Endodermal cell (in vitro differentiated cells): ENCODE data around the gene TMEM108. TPM values are rescaled to one million over a fixed set of nuclear protein-coding genes. Genes with fewer than 3 reads are reported as not detected.
A peak's percentile ranks its signal among the peaks of the same experiment; 100 is the strongest.

Experiments
- DNase-seq: peaks from one replicate; pipeline ENCODE4 v3.0.0-alpha.2; 2017
- H3K27ac ChIP-seq: 2 replicates; pipeline ENCODE4 v1.5.1; 2013; ENCODE audit warnings: mild to moderate bottlenecking, low read depth, low read length, moderate library complexity
- H3K27me3 ChIP-seq: 2 replicates; pipeline ENCODE4 v1.6.1; 2013; ENCODE audit warnings: mild to moderate bottlenecking, low read length, moderate library complexity; ENCODE audit not compliant: insufficient read depth, control insufficient read depth, poor library complexity, severe bottlenecking
- H3K36me3 ChIP-seq: 2 replicates; pipeline ENCODE4 v1.7.0; 2013; ENCODE audit warnings: mild to moderate bottlenecking, low read length, moderate library complexity; ENCODE audit not compliant: control insufficient read depth, insufficient read depth
- H3K4me1 ChIP-seq: one replicate; pipeline ENCODE4 v1.7.0; 2013; ENCODE audit warnings: low read length; ENCODE audit not compliant: control insufficient read depth, insufficient read depth
- H3K4me3 ChIP-seq: 2 replicates; pipeline ENCODE4 v1.5.1; 2013; ENCODE audit warnings: mild to moderate bottlenecking, low read length, moderate library complexity
- H3K9ac ChIP-seq: 2 replicates; pipeline ENCODE4 v1.6.1; 2013; ENCODE audit warnings: mild to moderate bottlenecking, low read length, moderate library complexity; ENCODE audit not compliant: poor library complexity, severe bottlenecking; ENCODE audit errors: extremely low read depth
- H3K9me3 ChIP-seq: 2 replicates; pipeline ENCODE4 v1.6.1; 2013; ENCODE audit warnings: mild to moderate bottlenecking, low read length, moderate library complexity; ENCODE audit not compliant: control insufficient read depth
- H3K27ac Mint-ChIP-seq: 2 replicates; pipeline ENCODE4 v1.8.0; 2020; ENCODE audit warnings: mixed read lengths
- H3K27me3 Mint-ChIP-seq: 2 replicates; pipeline ENCODE4 v1.8.0; 2021; ENCODE audit warnings: mild to moderate bottlenecking, mixed read lengths; ENCODE audit not compliant: insufficient read depth
- H3K36me3 Mint-ChIP-seq: 2 replicates; pipeline ENCODE4 v1.8.0; 2020; ENCODE audit warnings: low read depth, mixed read lengths
- H3K4me1 Mint-ChIP-seq: 2 replicates; pipeline ENCODE4 v1.8.0; 2020; ENCODE audit warnings: mixed read lengths
- H3K4me3 Mint-ChIP-seq: 2 replicates; pipeline ENCODE4 v1.8.0; 2020; ENCODE audit warnings: mild to moderate bottlenecking, moderate library complexity, mixed read lengths
- H3K9me3 Mint-ChIP-seq: 2 replicates; pipeline ENCODE4 v1.8.0; 2020; ENCODE audit warnings: mild to moderate bottlenecking, mixed read lengths
- WGBS, 2 experiments: methylation state at CpG; one replicate each; pipeline versions ENCODE4 v1.1.5 to v1.1.7; 2013; ENCODE audit warnings: missing lambda C conversion rate in 2 of 2, mixed read lengths in 1 of 2; ENCODE audit not compliant: insufficient coverage in 1 of 2, insufficient read length in 1 of 2; 5-methylcytosine and 5-hydroxymethylcytosine counted together
- total RNA-seq, 2 donors: library from RNA; stranded (reverse); fragmentation: NEBNext Ultra II Directional in 1 of 2; extraction: Animal tissue kit (Norgen Biotek cat#: 25700) in 1 of 2; gene quantifications; 2 replicates in 1 of 2; 3 replicates in 1 of 2; pipeline ENCODE4 v1.2.1, GENCODE V29; 2021
- TF ChIP-seq, protein P1 (sequence below): fragments of 200-600 bp; sonication (generic); conservative IDR thresholded peaks from 2 replicates; pipeline ENCODE4 v1.5.0; 2021; ENCODE audit warnings: antibody characterized with exemption, mild to moderate bottlenecking

Gene TMEM108
- total RNA-seq, 2 donors from 2014 or later: 4.8 to 7.9 TPM

DNA sequence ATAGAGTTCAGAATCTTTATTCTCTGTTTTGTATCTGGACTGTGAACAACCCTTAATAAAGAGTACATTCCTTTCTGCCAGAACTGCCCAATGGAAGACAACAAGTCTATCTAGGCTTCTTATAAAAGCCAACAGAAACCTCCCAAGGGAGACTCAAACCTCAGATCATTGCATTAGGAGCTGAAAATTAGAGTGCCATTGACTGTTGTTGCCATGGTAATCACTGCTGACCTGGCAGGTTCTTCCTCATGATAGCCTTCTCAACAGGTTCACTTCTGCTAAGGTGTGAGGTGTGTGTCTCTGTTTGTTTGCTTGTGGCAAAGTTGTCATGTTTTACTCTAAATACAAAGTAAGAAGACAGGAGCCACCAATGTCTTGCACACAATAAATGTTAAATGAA is 79.2 kb downstream of the TMEM108 start:
- Mint-ChIP-seq H3K4me1 (peaks cover 30% of the 10 kb centered on the region), H3K27me3 (no peaks in the 10 kb centered on the region), H3K4me3 (no peak overlapping the region), H3K27ac (no peak overlapping the region), H3K36me3 (no peaks in the 10 kb centered on the region), H3K9me3 (no peaks in the 10 kb centered on the region)
- H3K36me3 ChIP-seq: no peaks in the 10 kb centered on the region
- DNase-seq: peak; percentile 51
- no peaks in the 10 kb centered on the region for H3K9me3 ChIP-seq
- H3K4me1 ChIP-seq: no peaks in the 10 kb centered on the region
- H3K4me3 ChIP-seq: no peak overlapping the region
- TF ChIP-seq, protein P1, sequence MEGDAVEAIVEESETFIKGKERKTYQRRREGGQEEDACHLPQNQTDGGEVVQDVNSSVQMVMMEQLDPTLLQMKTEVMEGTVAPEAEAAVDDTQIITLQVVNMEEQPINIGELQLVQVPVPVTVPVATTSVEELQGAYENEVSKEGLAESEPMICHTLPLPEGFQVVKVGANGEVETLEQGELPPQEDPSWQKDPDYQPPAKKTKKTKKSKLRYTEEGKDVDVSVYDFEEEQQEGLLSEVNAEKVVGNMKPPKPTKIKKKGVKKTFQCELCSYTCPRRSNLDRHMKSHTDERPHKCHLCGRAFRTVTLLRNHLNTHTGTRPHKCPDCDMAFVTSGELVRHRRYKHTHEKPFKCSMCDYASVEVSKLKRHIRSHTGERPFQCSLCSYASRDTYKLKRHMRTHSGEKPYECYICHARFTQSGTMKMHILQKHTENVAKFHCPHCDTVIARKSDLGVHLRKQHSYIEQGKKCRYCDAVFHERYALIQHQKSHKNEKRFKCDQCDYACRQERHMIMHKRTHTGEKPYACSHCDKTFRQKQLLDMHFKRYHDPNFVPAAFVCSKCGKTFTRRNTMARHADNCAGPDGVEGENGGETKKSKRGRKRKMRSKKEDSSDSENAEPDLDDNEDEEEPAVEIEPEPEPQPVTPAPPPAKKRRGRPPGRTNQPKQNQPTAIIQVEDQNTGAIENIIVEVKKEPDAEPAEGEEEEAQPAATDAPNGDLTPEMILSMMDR: no peak
- H3K9ac ChIP-seq: no peak overlapping the region
- H3K27me3 ChIP-seq: no peaks in the 10 kb centered on the region
- no peak overlapping the region for H3K27ac ChIP-seq

DNA sequence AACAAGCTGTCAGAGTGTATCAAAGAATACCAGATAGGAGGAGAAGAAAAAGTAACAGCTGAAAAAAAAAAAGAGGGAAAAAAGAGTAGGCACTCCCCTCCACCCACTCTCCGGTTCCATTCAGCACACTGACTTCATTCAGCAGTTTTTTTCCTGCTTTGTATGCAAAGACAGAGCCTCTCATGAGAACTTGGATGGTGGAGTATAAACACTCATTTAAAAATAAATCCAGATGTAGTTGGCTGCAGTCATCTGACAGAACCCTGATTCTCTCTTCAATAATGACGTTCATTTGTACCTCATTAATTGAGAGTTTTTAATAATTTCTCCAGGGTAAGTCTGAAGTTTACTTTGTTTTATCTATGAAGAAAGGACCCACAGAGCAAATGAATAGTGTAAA is 81.0 kb downstream of the TMEM108 start:
- TF ChIP-seq, protein P1: no peak
- H3K4me3 ChIP-seq: no peak overlapping the region
- H3K36me3 Mint-ChIP-seq: no peaks in the 10 kb centered on the region
- H3K4me1 Mint-ChIP-seq: peaks cover 30% of the 10 kb centered on the region
- no peaks in the 10 kb centered on the region for H3K9me3 ChIP-seq
- no peak overlapping the region for H3K27ac ChIP-seq
- H3K4me3 Mint-ChIP-seq: no peak overlapping the region
- no peaks in the 10 kb centered on the region for H3K27me3 ChIP-seq
- 80 to 92% methylated on average over 1 to 2 of the region's 2 CpGs for WGBS, 2 experiments
- no peaks in the 10 kb centered on the region for H3K36me3 ChIP-seq
- H3K27me3 Mint-ChIP-seq: no peaks in the 10 kb centered on the region
- H3K27ac Mint-ChIP-seq: no peak overlapping the region
- H3K9me3 Mint-ChIP-seq: no peaks in the 10 kb centered on the region
- no peak for DNase-seq
- no peak overlapping the region for H3K9ac ChIP-seq
- no peaks in the 10 kb centered on the region for H3K4me1 ChIP-seq

DNA sequence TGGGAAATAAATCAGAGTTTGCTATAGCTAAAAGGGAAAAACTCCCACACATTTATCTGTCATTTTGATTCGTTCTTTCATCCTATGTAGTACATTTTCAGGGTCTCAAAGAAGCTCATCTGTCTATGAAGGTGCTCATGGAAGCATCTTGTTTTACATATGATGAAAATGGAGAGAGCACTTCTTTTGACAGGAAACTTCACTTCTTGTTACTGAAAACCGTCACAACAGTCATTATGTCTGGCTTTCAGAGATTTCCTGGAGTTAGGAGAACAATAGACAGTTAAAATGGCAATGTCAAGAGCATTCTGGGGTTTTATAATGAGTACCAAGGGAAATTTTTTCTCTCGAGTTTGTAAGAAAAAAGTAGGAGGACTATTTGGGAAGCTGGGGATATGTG is 83.3 kb downstream of the TMEM108 start:
- peaks cover 33% of the 10 kb centered on the region for H3K4me1 Mint-ChIP-seq
- TF ChIP-seq, protein P1: no peak
- Histone ChIP-seq H3K9me3 (no peaks in the 10 kb centered on the region), H3K36me3 (no peaks in the 10 kb centered on the region), H3K27me3 (no peaks in the 10 kb centered on the region), H3K27ac (no peak overlapping the region), H3K9ac (no peak overlapping the region), H3K4me1 (no peaks in the 10 kb centered on the region), H3K4me3 (no peak overlapping the region)
- H3K27me3 Mint-ChIP-seq: no peaks in the 10 kb centered on the region
- WGBS, 2 experiments: 67 to 68% methylated on average over 1 to 3 of the region's 3 CpGs
- no peak overlapping the region for H3K27ac Mint-ChIP-seq
- no peaks in the 10 kb centered on the region for H3K36me3 Mint-ChIP-seq
- H3K4me3 Mint-ChIP-seq: no peak overlapping the region
- no peak for DNase-seq
- H3K9me3 Mint-ChIP-seq: no peaks in the 10 kb centered on the region
